GM18526 (cell line): ENCODE measurements around the gene ATG4C.

Source experiments
- POLR2A ChIP-seq: IDR thresholded peaks from 3 replicates; pipeline ENCODE4 v1.6.1; 2011; ENCODE audit not compliant: insufficient read length; ENCODE audit errors: extremely low read depth

Gene ATG4C

GRCh38 chr1:62781841-62782543 lies 1.9 kb upstream of the ATG4C start:
- TF ChIP-seq POLR2A: no peak

GRCh38 chr1:62784509-62785365 lies 805 bp downstream of the ATG4C start:
- no peak for TF ChIP-seq POLR2A

- TF ChIP-seq POLR2A: no peak
These were observed 6.8 kb downstream of the ATG4C start for GRCh38 chr1:62790716-62791115.

- TF ChIP-seq POLR2A: no peak
These were observed 10.1 kb downstream of the ATG4C start for GRCh38 chr1:62794053-62794452.

GRCh38 chr1:62796221-62796620 lies 12.3 kb downstream of the ATG4C start:
- no peak for TF ChIP-seq POLR2A

GRCh38 chr1:62799688-62800087 lies 15.8 kb downstream of the ATG4C start:
- no peak for TF ChIP-seq POLR2A

GRCh38 chr1:62800281-62800680 lies 16.3 kb downstream of the ATG4C start:
- no peak for TF ChIP-seq POLR2A

GRCh38 chr1:62800825-62801306 lies 16.9 kb downstream of the ATG4C start:
- TF ChIP-seq POLR2A: no peak

- TF ChIP-seq POLR2A: no peak
These were observed 25.9 kb downstream of the ATG4C start for GRCh38 chr1:62809788-62810187.

- no peak for TF ChIP-seq POLR2A
These were observed 26.7 kb downstream of the ATG4C start for GRCh38 chr1:62810420-62811274.

- no peak for TF ChIP-seq POLR2A
These were observed 39.6 kb downstream of the ATG4C start for GRCh38 chr1:62823556-62823955.

- no peak for TF ChIP-seq POLR2A
These were observed 43.0 kb downstream of the ATG4C start for GRCh38 chr1:62826901-62827300.

- no peak for TF ChIP-seq POLR2A
These were observed 48.3 kb downstream of the ATG4C start for GRCh38 chr1:62832276-62832675.

- TF ChIP-seq POLR2A: no peak
These were observed 49.6 kb downstream of the ATG4C start for GRCh38 chr1:62833529-62833928.

GRCh38 chr1:62834400-62834961 lies 50.5 kb downstream of the ATG4C start:
- no peak for TF ChIP-seq POLR2A
